WTC11 (cell line): ENCODE results near the gene DRD1. TPM values are rescaled to one million over a fixed set of nuclear protein-coding genes. Genes with fewer than 3 reads are reported as not detected.

Experiments used
- ATAC-seq: fragments of 200-7000 bp; cut with Tn5 transposase; 2 replicates; pipeline ENCODE4 v1.10.0; 2021; ENCODE audit warnings: mild to moderate bottlenecking, moderate library complexity
- CTCF ChIA-PET: fragments of 300-600 bp; sonication (Branson Sonifier 250); formaldehyde crosslinking; loops from one replicate; lab custom pipeline; 2021; ENCODE audit warnings: antibody characterized with exemption; lab: Charles Lee
- POLR2A ChIA-PET: fragments of 350-600 bp; sonication (Branson Sonifier 250); formaldehyde crosslinking; loops from one replicate; lab custom pipeline; 2021; ENCODE audit warnings: antibody characterized with exemption; lab: Charles Lee
- DNase-seq: peaks from one replicate; pipeline ENCODE4 v3.0.0; 2021; ENCODE audit warnings: low spot score
- H3K27ac Mint-ChIP-seq: 2 replicates; pipeline ENCODE4 v1.8.0; 2021; ENCODE audit warnings: mixed read lengths
- H3K27me3 Mint-ChIP-seq: 2 replicates; pipeline ENCODE4 v1.8.0; 2021; ENCODE audit warnings: low read depth, mild to moderate bottlenecking, moderate library complexity, mixed read lengths
- H3K36me3 Mint-ChIP-seq: 2 replicates; pipeline ENCODE4 v1.8.0; 2021; ENCODE audit warnings: mixed read lengths
- H3K4me1 Mint-ChIP-seq: 2 replicates; pipeline ENCODE4 v1.8.0; 2022; ENCODE audit warnings: mixed read lengths
- H3K4me3 Mint-ChIP-seq: 2 replicates; pipeline ENCODE4 v1.8.0; 2021; ENCODE audit warnings: mild to moderate bottlenecking, moderate library complexity, mixed read lengths
- H3K9me3 Mint-ChIP-seq: 2 replicates; pipeline ENCODE4 v1.8.0; 2021; ENCODE audit warnings: mixed read lengths
- ATF1 ChIP-seq: sonication (generic); formaldehyde crosslinking; IDR thresholded peaks from 2 replicates; pipeline ENCODE4 v1.8.1; 2023; ENCODE audit warnings: mild to moderate bottlenecking, moderate library complexity, missing genetic modification reagents
- CBFB ChIP-seq: sonication (generic); formaldehyde crosslinking; IDR thresholded peaks from 2 replicates; pipeline ENCODE4 v1.8.1; 2022; ENCODE audit warnings: mild to moderate bottlenecking, low read depth, missing genetic modification reagents
- E2F1 ChIP-seq: sonication (generic); formaldehyde crosslinking; IDR thresholded peaks from 2 replicates; pipeline ENCODE4 v1.8.0; 2022; ENCODE audit warnings: mild to moderate bottlenecking, missing genetic modification reagents
- E2F4 ChIP-seq: sonication (generic); formaldehyde crosslinking; IDR thresholded peaks from 2 replicates; pipeline ENCODE4 v1.8.1; 2022; ENCODE audit warnings: low read depth, mild to moderate bottlenecking, moderate library complexity, missing genetic modification reagents, borderline replicate concordance
- ESRRA ChIP-seq: sonication (generic); formaldehyde crosslinking; IDR thresholded peaks from 2 replicates; pipeline ENCODE4 v1.8.1; 2022; ENCODE audit warnings: mild to moderate bottlenecking, missing genetic modification reagents, borderline replicate concordance
- GRHL2 ChIP-seq: fragments of 250-450 bp; sonication (Bioruptor Pico); IDR thresholded peaks from 2 replicates; pipeline ENCODE4 v1.8.0; 2022; ENCODE audit warnings: mild to moderate bottlenecking, moderate library complexity; ENCODE audit not compliant: insufficient replicate concordance, severe bottlenecking
- HMGA2 ChIP-seq: fragments of 250-450 bp; sonication (Bioruptor Pico); IDR thresholded peaks from 2 replicates; pipeline ENCODE4 v1.4.0; 2021; ENCODE audit warnings: mild to moderate bottlenecking, moderate library complexity
- MXD4 ChIP-seq: fragments of 250-450 bp; sonication (Bioruptor Pico); IDR thresholded peaks from 2 replicates; pipeline ENCODE4 v1.8.0; 2021; ENCODE audit warnings: mild to moderate bottlenecking, moderate library complexity, borderline replicate concordance
- NR2C2 ChIP-seq: sonication (generic); formaldehyde crosslinking; IDR thresholded peaks from 2 replicates; pipeline ENCODE4 v1.8.0; 2022; ENCODE audit warnings: mild to moderate bottlenecking, missing genetic modification reagents
- NR3C1 ChIP-seq: sonication (generic); formaldehyde crosslinking; conservative IDR thresholded peaks from 2 replicates; pipeline ENCODE4 v1.8.1; 2023; ENCODE audit warnings: low read depth, mild to moderate bottlenecking, missing genetic modification reagents
- PREB ChIP-seq: sonication (generic); formaldehyde crosslinking; IDR thresholded peaks from 2 replicates; pipeline ENCODE4 v1.8.1; 2022; ENCODE audit warnings: mild to moderate bottlenecking, missing genetic modification reagents, moderate library complexity, borderline replicate concordance
- SMAD4 ChIP-seq: sonication (generic); formaldehyde crosslinking; IDR thresholded peaks from 2 replicates; pipeline ENCODE4 v1.8.0; 2022; ENCODE audit warnings: mild to moderate bottlenecking, missing genetic modification reagents
- TEAD4 ChIP-seq: sonication (generic); formaldehyde crosslinking; IDR thresholded peaks from 2 replicates; pipeline ENCODE4 v1.8.0; 2022; ENCODE audit warnings: mild to moderate bottlenecking, missing genetic modification reagents
- ZNF121 ChIP-seq: sonication (generic); formaldehyde crosslinking; IDR thresholded peaks from 2 replicates; pipeline ENCODE4 v1.8.0; 2023; ENCODE audit warnings: missing genetic modification reagents
- ZNF138 ChIP-seq: sonication (generic); formaldehyde crosslinking; conservative IDR thresholded peaks from 2 replicates; pipeline ENCODE4 v1.8.1; 2022; ENCODE audit warnings: mild to moderate bottlenecking, moderate library complexity, missing genetic modification reagents
- ZNF219 ChIP-seq: sonication (generic); formaldehyde crosslinking; IDR thresholded peaks from 2 replicates; pipeline ENCODE4 v1.8.0; 2023; ENCODE audit warnings: missing genetic modification reagents, mild to moderate bottlenecking, borderline replicate concordance
- ZNF396 ChIP-seq: fragments of 250-450 bp; sonication (Bioruptor Pico); IDR thresholded peaks from 2 replicates; pipeline ENCODE4 v1.8.0; 2021; ENCODE audit warnings: mild to moderate bottlenecking, moderate library complexity, borderline replicate concordance
- ZNF416 ChIP-seq: fragments of 250-450 bp; sonication (Bioruptor Pico); IDR thresholded peaks from 2 replicates; pipeline ENCODE4 v1.9.0; 2021; ENCODE audit warnings: mild to moderate bottlenecking, inconsistent platforms
- total RNA-seq: library from RNA; stranded (reverse); gene quantifications from 3 replicates; pipeline ENCODE4 v1.2.3, GENCODE V29; 2021
- TF ChIP-seq, protein P1 (sequence below): sonication (generic); formaldehyde crosslinking; IDR thresholded peaks from 2 replicates; pipeline ENCODE4 v1.8.0; 2023; ENCODE audit warnings: missing genetic modification reagents
- TF ChIP-seq, protein P2 (sequence below): fragments of 250-450 bp; sonication (Bioruptor Pico); IDR thresholded peaks from 2 replicates; pipeline ENCODE4 v1.9.0; 2021; ENCODE audit warnings: moderate library complexity, mild to moderate bottlenecking, inconsistent platforms, borderline replicate concordance
- TF ChIP-seq, protein P3 (sequence below): sonication (generic); formaldehyde crosslinking; IDR thresholded peaks from 2 replicates; pipeline ENCODE4 v1.8.1; 2023; ENCODE audit warnings: mild to moderate bottlenecking, missing genetic modification reagents, borderline replicate concordance
- TF ChIP-seq, protein P4 (sequence below): fragments of 250-450 bp; sonication (Bioruptor Pico); IDR thresholded peaks from 2 replicates; pipeline ENCODE4 v1.9.0; 2021; ENCODE audit warnings: mild to moderate bottlenecking, borderline replicate concordance

The DRD1 gene
- total RNA-seq, 1 experiment from 2014 or later: 0.07 TPM

DNA sequence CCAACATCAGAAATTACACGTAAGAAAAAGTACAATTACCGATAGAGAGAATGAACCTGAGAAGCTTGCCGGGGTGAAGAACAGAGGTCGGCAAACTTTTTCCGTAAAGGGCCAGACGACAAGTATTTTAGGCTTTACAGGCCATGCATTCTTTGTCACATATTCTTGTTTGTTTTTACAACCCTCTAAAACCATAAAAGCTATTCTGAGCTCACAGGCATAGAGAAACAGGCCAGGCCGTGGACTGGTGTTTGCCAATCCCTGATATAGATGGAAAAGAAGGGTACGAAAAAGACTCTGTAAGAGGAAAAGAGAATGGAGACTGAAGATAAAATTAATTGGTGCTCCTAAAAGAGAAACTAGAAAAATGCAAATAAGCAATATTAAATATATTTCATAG, 49.7 kb upstream of the DRD1 start:
- ATAC-seq: no peak
- Mint-ChIP-seq H3K4me1 (peaks cover 11% of the 10 kb centered on the region), H3K27ac (no peak overlapping the region), H3K27me3 (no peaks in the 10 kb centered on the region), H3K36me3 (peaks cover 48% of the 10 kb centered on the region), H3K4me3 (no peak overlapping the region), H3K9me3 (no peaks in the 10 kb centered on the region)
- no peak for TF ChIP-seq E2F1
- TF ChIP-seq ZNF416 (CRISPR knock-in tag): no peak
- no peak for TF ChIP-seq ZNF138 (CRISPR knock-in tag)
- TF ChIP-seq ATF1: no peak
- TF ChIP-seq, protein P1, sequence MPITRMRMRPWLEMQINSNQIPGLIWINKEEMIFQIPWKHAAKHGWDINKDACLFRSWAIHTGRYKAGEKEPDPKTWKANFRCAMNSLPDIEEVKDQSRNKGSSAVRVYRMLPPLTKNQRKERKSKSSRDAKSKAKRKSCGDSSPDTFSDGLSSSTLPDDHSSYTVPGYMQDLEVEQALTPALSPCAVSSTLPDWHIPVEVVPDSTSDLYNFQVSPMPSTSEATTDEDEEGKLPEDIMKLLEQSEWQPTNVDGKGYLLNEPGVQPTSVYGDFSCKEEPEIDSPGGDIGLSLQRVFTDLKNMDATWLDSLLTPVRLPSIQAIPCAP (CRISPR knock-in tag): no peak
- no peak for TF ChIP-seq ZNF396 (CRISPR knock-in tag)
- TF ChIP-seq HMGA2 (CRISPR knock-in tag): no peak
- no peak for TF ChIP-seq TEAD4 (CRISPR knock-in tag)
- TF ChIP-seq PREB: no peak
- TF ChIP-seq, protein P2, sequence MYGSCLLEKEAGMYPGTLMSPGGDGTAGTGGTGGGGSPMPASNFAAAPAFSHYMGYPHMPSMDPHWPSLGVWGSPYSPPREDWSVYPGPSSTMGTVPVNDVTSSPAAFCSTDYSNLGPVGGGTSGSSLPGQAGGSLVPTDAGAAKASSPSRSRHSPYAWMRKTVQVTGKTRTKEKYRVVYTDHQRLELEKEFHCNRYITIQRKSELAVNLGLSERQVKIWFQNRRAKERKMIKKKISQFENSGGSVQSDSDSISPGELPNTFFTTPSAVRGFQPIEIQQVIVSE (CRISPR knock-in tag): no peak
- no peak for TF ChIP-seq E2F4
- TF ChIP-seq NR3C1 (CRISPR knock-in tag): no peak
- TF ChIP-seq CBFB (CRISPR knock-in tag): no peak
- TF ChIP-seq, protein P3, sequence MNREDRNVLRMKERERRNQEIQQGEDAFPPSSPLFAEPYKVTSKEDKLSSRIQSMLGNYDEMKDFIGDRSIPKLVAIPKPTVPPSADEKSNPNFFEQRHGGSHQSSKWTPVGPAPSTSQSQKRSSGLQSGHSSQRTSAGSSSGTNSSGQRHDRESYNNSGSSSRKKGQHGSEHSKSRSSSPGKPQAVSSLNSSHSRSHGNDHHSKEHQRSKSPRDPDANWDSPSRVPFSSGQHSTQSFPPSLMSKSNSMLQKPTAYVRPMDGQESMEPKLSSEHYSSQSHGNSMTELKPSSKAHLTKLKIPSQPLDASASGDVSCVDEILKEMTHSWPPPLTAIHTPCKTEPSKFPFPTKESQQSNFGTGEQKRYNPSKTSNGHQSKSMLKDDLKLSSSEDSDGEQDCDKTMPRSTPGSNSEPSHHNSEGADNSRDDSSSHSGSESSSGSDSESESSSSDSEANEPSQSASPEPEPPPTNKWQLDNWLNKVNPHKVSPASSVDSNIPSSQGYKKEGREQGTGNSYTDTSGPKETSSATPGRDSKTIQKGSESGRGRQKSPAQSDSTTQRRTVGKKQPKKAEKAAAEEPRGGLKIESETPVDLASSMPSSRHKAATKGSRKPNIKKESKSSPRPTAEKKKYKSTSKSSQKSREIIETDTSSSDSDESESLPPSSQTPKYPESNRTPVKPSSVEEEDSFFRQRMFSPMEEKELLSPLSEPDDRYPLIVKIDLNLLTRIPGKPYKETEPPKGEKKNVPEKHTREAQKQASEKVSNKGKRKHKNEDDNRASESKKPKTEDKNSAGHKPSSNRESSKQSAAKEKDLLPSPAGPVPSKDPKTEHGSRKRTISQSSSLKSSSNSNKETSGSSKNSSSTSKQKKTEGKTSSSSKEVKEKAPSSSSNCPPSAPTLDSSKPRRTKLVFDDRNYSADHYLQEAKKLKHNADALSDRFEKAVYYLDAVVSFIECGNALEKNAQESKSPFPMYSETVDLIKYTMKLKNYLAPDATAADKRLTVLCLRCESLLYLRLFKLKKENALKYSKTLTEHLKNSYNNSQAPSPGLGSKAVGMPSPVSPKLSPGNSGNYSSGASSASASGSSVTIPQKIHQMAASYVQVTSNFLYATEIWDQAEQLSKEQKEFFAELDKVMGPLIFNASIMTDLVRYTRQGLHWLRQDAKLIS (CRISPR knock-in tag): no peak
- no peak for DNase-seq
- ChIA-PET CTCF (interaction anchor here (1.0 kb wide), 1 partner anchor 40 kb away, joined by 3 read pairs; no protein-coding TSS in a partner anchor), POLR2A (no interaction called here)

DNA sequence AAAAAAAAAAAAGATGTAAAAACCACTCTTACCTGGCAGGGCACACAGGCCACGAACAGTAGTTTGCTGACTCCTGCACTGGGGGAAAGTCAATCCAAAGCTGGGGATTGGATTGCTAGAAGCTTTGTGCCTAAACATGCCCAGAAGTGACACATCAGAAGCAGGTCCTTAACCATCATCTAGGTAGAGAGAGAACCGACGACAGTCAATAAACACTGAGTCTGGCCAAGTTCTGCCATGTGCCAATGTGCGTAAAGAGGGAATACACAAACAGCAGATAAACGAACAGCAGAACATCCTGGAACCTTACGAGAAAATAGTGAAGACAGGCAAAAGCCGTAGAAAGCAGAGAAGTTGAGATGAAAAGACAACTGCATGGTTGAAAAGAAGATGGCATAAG, 49.3 kb upstream of the DRD1 start:
- H3K4me3 Mint-ChIP-seq: no peak overlapping the region
- H3K27ac Mint-ChIP-seq: no peak overlapping the region
- DNase-seq (no peak), ATAC-seq (no peak)
- H3K36me3 Mint-ChIP-seq: peaks cover 49% of the 10 kb centered on the region
- CTCF ChIA-PET: no interaction called here
- H3K27me3 Mint-ChIP-seq: no peaks in the 10 kb centered on the region
- peaks cover 11% of the 10 kb centered on the region for H3K4me1 Mint-ChIP-seq
- POLR2A ChIA-PET: no interaction called here
- no peaks in the 10 kb centered on the region for H3K9me3 Mint-ChIP-seq
- no peak for TF ChIP-seq NR2C2 (CRISPR knock-in tag)
- TF ChIP-seq GRHL2 (CRISPR knock-in tag): no peak
- no peak for TF ChIP-seq SMAD4
- no peak for TF ChIP-seq E2F4
- TF ChIP-seq, protein P4, sequence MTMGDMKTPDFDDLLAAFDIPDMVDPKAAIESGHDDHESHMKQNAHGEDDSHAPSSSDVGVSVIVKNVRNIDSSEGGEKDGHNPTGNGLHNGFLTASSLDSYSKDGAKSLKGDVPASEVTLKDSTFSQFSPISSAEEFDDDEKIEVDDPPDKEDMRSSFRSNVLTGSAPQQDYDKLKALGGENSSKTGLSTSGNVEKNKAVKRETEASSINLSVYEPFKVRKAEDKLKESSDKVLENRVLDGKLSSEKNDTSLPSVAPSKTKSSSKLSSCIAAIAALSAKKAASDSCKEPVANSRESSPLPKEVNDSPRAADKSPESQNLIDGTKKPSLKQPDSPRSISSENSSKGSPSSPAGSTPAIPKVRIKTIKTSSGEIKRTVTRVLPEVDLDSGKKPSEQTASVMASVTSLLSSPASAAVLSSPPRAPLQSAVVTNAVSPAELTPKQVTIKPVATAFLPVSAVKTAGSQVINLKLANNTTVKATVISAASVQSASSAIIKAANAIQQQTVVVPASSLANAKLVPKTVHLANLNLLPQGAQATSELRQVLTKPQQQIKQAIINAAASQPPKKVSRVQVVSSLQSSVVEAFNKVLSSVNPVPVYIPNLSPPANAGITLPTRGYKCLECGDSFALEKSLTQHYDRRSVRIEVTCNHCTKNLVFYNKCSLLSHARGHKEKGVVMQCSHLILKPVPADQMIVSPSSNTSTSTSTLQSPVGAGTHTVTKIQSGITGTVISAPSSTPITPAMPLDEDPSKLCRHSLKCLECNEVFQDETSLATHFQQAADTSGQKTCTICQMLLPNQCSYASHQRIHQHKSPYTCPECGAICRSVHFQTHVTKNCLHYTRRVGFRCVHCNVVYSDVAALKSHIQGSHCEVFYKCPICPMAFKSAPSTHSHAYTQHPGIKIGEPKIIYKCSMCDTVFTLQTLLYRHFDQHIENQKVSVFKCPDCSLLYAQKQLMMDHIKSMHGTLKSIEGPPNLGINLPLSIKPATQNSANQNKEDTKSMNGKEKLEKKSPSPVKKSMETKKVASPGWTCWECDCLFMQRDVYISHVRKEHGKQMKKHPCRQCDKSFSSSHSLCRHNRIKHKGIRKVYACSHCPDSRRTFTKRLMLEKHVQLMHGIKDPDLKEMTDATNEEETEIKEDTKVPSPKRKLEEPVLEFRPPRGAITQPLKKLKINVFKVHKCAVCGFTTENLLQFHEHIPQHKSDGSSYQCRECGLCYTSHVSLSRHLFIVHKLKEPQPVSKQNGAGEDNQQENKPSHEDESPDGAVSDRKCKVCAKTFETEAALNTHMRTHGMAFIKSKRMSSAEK: no peak
- TF ChIP-seq ZNF121 (CRISPR knock-in tag): no peak
- no peak for TF ChIP-seq ESRRA (CRISPR knock-in tag)
- TF ChIP-seq ZNF219 (CRISPR knock-in tag): no peak
- no peak for TF ChIP-seq MXD4 (CRISPR knock-in tag)
